ENCODE results near the gene SLC35C1.

DNA sequence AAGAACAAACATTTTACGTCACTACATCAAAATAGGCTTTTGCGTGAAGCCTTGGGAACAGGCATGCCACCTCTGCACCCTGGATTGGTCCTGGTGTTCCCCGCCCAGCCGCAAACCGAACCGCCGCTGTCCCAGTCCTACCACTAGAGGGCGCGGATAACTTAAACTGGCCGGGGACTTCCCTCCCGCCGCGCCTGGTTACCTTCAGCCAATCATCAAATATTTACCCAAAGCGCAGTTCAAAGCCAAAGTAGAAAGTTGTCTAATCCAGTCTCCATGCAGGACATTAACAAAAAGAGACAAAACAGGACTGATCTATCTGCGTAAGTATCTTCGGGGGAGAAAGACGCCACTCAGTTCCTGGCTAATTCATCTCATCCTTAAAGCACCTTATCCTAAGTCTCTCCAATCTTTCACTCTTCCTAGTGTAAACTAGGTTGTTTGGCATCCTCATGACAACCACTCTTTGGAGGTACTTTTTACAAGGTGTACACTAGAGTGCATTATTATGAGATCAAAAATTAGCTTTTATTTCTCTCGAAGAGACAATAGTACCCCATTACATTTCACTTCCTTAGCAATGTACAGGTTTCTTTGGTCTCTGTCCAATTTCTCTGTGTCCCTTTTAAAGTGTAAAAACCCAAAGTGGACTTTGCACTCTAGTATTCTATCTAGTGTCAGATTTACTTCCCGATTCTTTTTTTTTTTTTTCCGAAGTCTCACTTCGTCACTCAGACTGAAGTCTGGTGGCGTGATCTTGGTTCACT, 38.4 kb downstream of the SLC35C1 start:
- TF ChIP-seq, protein P1, sequence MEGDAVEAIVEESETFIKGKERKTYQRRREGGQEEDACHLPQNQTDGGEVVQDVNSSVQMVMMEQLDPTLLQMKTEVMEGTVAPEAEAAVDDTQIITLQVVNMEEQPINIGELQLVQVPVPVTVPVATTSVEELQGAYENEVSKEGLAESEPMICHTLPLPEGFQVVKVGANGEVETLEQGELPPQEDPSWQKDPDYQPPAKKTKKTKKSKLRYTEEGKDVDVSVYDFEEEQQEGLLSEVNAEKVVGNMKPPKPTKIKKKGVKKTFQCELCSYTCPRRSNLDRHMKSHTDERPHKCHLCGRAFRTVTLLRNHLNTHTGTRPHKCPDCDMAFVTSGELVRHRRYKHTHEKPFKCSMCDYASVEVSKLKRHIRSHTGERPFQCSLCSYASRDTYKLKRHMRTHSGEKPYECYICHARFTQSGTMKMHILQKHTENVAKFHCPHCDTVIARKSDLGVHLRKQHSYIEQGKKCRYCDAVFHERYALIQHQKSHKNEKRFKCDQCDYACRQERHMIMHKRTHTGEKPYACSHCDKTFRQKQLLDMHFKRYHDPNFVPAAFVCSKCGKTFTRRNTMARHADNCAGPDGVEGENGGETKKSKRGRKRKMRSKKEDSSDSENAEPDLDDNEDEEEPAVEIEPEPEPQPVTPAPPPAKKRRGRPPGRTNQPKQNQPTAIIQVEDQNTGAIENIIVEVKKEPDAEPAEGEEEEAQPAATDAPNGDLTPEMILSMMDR (conservative IDR thresholded peaks at IDR 0.05; ENCODE audit: low read depth in 2 of 2) = peak; percentile 90 to 95
- TF ChIP-seq POLR2AphosphoS5 (IDR thresholded peaks at IDR 0.05; ENCODE audit: low read depth) (no peak), EZH2 (IDR thresholded peaks at IDR 0.05; ENCODE audit: low read depth, unreplicated experiment) (no peak), CREB1 (CRISPR knock-in tag; IDR thresholded peaks at IDR 0.05; ENCODE audit: low read depth) (peak; percentile 44; the same call in 1 of the 2 replicates)
